ENCODE results near the gene TSR3.

GRCh38 chr16:1335996-1336395, 15.7 kb downstream of the TSR3 start:
- TF ChIP-seq CTCF (IDR thresholded peaks at IDR 0.05): no peak
- TF ChIP-seq ZFX (IDR thresholded peaks at IDR 0.05; ENCODE audit: borderline replicate concordance): no peak

Data from 22Rv1 (cell line).